ENCODE measurements around the gene ANGPTL7.

GRCh38 chr1:11180342-11180744, 8.8 kb upstream of the ANGPTL7 start:
- no peak for TF ChIP-seq POLR2A (IDR thresholded peaks at IDR 0.05)
- TF ChIP-seq, protein P1, sequence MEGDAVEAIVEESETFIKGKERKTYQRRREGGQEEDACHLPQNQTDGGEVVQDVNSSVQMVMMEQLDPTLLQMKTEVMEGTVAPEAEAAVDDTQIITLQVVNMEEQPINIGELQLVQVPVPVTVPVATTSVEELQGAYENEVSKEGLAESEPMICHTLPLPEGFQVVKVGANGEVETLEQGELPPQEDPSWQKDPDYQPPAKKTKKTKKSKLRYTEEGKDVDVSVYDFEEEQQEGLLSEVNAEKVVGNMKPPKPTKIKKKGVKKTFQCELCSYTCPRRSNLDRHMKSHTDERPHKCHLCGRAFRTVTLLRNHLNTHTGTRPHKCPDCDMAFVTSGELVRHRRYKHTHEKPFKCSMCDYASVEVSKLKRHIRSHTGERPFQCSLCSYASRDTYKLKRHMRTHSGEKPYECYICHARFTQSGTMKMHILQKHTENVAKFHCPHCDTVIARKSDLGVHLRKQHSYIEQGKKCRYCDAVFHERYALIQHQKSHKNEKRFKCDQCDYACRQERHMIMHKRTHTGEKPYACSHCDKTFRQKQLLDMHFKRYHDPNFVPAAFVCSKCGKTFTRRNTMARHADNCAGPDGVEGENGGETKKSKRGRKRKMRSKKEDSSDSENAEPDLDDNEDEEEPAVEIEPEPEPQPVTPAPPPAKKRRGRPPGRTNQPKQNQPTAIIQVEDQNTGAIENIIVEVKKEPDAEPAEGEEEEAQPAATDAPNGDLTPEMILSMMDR (IDR thresholded peaks at IDR 0.05): no peak
